HG02973 (cell line): ENCODE data around the gene LLGL2.

Source experiments
- ATAC-seq: cut with Tn5 transposase; IDR thresholded peaks from one replicate; pipeline ENCODE4 v1.9.1; 2021; ENCODE audit warnings: moderate library complexity; ENCODE audit not compliant: unreplicated experiment

LLGL2 gene

DNA sequence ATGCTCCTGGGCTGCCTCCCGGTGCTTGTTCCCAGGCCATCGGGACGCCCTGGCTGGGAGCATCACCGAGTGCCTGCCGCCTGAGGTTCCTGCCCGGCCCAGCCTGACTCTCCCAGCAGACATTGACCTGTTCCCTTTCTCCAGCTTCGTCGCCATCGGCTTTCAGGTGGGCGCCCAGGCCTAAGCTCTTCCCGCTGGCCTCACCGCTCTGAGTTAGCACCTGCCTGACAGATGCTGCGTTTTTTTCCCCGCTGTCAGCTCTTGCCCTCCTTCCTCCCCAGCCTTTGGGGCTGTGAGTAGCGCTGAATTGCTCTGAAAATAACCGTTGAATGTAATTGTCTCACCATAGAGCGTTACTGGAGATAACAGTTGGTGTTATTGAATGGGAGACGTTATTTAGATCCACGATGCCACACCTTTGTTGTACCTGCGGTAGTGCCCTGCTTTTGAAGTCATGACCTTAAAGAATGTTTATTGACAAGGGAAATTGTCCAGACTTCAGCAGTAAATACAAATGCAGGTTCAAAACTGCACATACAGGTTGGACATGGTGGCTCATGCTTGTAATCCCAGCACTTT is 86.4 kb downstream of the LLGL2 start:
- no peak for ATAC-seq

- ATAC-seq, result no peak
Measured at GRCh38 chr17:75612906-75613626, 87.6 kb downstream of the LLGL2 start.

DNA sequence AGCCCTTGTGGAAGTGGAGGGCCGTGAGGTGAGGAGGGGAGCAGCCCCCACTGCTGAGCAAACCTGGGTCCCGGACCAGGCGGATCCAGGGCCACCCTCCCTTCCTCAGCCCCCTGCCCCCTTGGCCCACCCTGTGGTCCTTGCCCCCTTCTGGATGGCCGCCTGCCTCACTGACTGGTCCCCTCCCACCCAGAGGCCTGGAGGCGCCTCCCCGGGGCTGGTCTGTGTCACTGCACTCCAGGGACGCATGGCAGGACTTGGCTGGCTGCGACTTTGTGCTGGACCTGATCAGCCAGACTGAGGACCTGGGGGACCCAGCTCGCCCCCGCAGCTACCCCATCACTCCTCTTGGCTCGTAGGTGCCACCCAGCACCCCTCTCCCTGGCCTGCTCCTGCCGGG is 88.5 kb downstream of the LLGL2 start:
- no peak for ATAC-seq

GRCh38 chr17:75614556-75615270 is 89.2 kb downstream of the LLGL2 start:
- ATAC-seq, result no peak

DNA sequence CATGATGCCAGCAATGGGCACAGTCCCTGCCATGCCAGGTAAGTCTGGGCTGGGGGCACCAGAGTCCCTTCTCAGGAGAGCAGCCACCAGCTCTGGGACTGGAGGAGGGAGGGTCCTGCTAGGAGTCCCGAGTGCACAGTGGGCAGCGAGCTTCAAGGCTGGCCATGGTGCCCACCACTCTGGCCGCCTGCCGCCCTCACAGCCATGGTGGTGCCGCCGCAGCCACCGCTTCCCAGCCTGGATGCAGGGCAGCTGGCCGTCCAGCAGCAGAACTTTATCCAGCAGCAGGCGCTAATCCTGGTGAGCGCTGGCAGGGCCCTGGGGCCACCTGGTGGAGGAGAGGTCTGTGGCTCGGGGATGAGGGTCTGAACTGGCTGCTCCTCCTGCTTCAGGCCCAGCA is 89.8 kb downstream of the LLGL2 start:
- no peak for ATAC-seq

- ATAC-seq, result no peak
Measured at GRCh38 chr17:75616521-75617122, 91.1 kb downstream of the LLGL2 start.

GRCh38 chr17:75617218-75617617 is 91.7 kb downstream of the LLGL2 start:
- ATAC-seq, result no peak

DNA sequence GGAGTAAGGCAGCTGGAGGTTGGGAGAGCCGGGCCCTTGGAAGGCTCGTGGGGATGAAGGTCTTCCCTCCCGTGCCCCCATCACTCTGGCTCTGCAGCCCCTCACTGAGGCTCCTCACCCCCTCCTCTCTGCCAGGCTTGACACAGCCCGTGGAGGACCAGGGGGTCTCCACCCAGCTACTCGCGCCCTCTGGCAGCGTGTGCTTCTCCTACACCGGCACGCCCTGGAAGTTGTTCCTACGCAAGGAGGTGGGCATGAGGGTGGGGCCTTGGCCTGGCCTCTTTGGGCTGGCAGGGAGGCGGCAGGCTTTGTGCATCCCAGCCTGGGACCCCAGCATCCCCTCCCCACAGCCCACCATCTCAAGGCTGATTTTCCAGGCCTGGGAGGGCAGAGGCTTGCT is 92.2 kb downstream of the LLGL2 start:
- ATAC-seq, result no peak

GRCh38 chr17:75619506-75620431 is 94.3 kb downstream of the LLGL2 start:
- no peak for ATAC-seq

DNA sequence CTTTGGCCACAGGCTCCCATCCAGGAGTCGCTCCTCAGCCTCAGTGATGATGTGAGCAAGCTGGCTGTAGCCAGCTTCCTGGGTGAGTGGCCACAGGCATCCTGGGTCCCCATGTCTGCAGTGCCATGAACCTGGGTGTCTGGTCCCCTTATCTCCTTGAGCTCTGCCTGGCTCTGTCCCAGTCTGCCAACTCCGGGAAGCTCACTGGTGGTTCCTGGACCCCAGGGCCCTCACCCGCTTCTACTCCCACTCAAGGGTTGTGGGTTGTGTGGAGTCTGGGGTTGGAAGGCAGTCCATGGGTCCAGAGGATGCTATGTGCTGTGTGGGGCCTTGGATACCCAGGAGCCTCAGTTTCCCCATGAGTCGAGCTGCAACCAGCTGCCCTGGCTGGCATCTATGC is 96.0 kb downstream of the LLGL2 start:
- ATAC-seq, result no peak

GRCh38 chr17:75622076-75622475 is 96.6 kb downstream of the LLGL2 start:
- no peak for ATAC-seq

DNA sequence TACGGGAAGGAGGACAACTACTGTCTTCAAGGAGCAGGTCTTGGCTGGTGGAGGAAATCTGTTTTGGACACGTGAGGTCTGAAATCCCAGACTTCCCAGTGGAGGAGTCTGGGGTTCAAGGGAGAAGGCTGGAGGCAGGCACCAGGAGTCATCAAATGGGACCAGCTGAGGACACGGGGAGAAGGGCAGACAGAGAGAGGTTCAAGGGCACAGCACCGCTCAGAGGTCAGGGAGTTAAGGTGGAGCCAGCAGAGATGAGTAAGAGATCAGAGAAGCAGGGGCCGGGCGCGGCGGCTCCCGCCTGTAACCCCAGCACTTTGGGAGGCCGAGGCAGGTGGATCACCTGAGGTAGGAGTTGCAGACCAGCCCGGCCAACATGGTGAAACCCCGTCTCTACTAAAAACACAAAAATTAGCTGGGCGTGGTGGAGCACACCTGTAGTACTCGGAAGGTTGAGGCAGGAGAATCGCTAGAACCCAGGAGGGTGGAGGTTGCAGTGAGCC is 97.3 kb downstream of the LLGL2 start:
- ATAC-seq, result no peak

DNA sequence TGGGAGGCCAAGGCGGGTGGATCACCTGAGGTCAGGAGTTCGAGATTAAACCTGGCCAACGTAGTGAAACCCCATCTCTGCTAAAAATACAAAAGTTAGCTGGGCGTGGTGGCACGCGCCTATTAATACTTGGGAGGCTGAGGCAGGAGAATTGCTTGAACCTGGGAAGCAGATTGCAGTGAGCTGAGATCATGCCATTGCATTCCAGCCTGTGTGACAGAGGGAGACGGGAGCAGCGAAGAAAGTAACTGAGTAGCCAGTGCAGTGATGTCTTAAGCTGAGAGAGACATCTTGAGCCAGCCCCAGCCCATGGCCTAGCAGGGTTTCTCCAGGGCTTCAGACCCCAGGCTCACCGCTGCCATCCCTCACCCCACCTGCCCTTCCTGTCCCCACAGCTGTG is 97.9 kb downstream of the LLGL2 start:
- no peak for ATAC-seq

DNA sequence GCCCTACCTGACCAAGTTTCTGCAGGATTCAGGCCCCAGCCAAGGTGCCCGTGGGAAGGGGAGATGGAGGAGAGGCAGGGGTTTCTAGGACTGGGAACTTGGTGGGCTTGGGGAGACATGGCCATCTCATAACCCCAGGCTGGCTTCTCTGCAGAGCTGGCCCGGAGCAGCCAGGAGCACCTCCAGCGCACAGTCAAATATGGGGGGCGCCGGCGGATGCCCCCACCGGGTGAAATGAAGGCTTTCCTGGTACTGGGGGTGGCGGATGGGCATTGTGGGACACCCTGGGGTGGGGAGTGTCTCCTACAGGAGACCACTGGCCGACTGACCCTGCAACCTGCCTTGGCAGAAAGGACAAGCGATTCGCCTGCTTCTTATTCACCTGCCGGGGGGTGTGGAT is 98.5 kb downstream of the LLGL2 start:
- ATAC-seq, result no peak
